GM15510 (cell line): ENCODE measurements around the gene KIF21B.

Experiments used
- POLR2A ChIP-seq: IDR thresholded peaks from 3 replicates; pipeline ENCODE4 v1.6.1; 2011; ENCODE audit warnings: borderline replicate concordance; ENCODE audit not compliant: insufficient read length; ENCODE audit errors: extremely low read depth

KIF21B gene

GRCh38 chr1:200979574-200980451, 43.7 kb downstream of the KIF21B start:
- TF ChIP-seq POLR2A: no peak

- no peak for TF ChIP-seq POLR2A
Observed at GRCh38 chr1:200977071-200977754, 46.3 kb downstream of the KIF21B start.

GRCh38 chr1:200976634-200977033, 46.9 kb downstream of the KIF21B start:
- no peak for TF ChIP-seq POLR2A

GRCh38 chr1:200975458-200975857, 48.1 kb downstream of the KIF21B start:
- TF ChIP-seq POLR2A: no peak

GRCh38 chr1:200974711-200975110, 48.8 kb downstream of the KIF21B start:
- TF ChIP-seq POLR2A: no peak

- TF ChIP-seq POLR2A: no peak
Observed at GRCh38 chr1:200973937-200974657, 49.4 kb downstream of the KIF21B start.

- no peak for TF ChIP-seq POLR2A
Observed at GRCh38 chr1:200972985-200973742, 50.4 kb downstream of the KIF21B start.

- no peak for TF ChIP-seq POLR2A
Observed at GRCh38 chr1:200971955-200972711, 51.4 kb downstream of the KIF21B start.

GRCh38 chr1:200971428-200971903, 52.0 kb downstream of the KIF21B start:
- TF ChIP-seq POLR2A: no peak

- no peak for TF ChIP-seq POLR2A
Observed at GRCh38 chr1:200970771-200971427, 52.6 kb downstream of the KIF21B start.

- peak; percentile 17 for TF ChIP-seq POLR2A
Observed at GRCh38 chr1:200969726-200970561, 53.6 kb downstream of the KIF21B start.
